HL-60/S4 (cell line): ENCODE measurements around the gene ARHGAP31.

ENCODE experiments used
- in situ Hi-C: fragments of 300-500 bp; cut with MboI; formaldehyde crosslinking; loops from 2 replicates; pipeline ENCODE4 v1.14.3; 2022; ENCODE audit warnings: low sequenced_read_pairs

The ARHGAP31 gene

GRCh38 chr3:119420196-119420595 lies 126.0 kb downstream of the ARHGAP31 start:
- in situ Hi-C loops = no loop called here

DNA sequence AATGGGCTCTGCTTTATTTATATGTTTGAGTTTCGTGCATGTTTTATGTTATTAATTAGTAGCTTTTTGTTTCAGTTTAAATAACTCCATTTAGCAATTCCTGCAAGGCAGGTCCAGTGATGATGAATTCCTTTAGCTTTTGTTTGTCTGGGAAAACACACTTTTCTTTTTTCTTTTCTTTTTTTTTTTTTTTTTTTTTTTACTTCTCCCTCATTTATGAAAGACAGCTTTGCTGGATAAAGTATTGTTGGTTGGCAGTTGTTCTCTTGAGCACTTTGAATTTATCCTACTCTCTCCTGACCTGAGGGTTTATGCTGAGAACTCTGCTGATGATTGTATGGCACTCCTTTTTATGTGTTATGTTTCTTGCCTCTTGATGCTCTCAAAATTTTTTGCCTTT lies 133.5 kb downstream of the ARHGAP31 start:
- in situ Hi-C loops = no loop called here

- in situ Hi-C loops = no loop called here
Measured at GRCh38 chr3:119428538-119428937, 134.4 kb downstream of the ARHGAP31 start.

GRCh38 chr3:119433613-119434325 lies 139.6 kb downstream of the ARHGAP31 start:
- in situ Hi-C loops = no loop called here

- in situ Hi-C loops = no loop called here
Measured at GRCh38 chr3:119434703-119435102, 140.5 kb downstream of the ARHGAP31 start.

DNA sequence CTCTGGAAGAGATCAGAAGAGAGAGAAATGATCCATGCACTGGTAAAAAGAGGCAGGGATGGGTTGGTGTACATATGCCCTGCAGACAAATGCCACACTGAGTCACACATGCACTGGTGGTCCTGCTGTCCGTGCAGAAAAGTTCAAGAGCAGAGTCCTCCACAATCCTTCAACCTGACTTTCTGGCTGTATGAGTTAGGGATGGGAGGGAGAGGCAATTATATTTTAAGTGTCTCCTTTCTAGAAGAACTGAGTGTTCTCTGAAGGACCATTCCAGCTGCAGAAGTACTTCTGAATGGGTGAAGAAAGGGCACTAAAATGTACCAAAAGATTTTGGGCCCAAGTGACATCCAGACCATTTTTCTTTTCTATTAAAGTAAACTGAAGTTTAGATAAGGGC lies 142.8 kb downstream of the ARHGAP31 start:
- in situ Hi-C loops = no loop called here

- in situ Hi-C loops = no loop called here
Measured at GRCh38 chr3:119437691-119438258, 143.6 kb downstream of the ARHGAP31 start.

DNA sequence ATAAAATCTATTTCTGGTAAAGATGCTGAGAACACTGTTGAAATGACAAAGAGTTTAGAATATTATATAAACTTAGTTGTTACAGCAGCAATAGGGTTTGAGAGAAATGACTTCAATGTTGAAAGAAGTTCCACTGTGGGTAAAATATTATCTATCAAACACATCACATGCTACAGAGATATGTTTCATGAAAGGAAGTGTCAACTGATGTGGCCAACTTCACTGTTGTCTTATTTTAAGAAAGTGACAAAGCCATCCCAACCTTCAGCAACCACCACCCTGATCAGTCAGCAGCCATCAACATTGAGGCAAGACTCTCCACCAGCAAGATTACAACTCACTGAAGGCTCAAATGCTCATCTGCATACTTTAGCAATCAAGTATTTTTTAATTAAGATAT lies 149.0 kb downstream of the ARHGAP31 start:
- in situ Hi-C loops = no loop called here

DNA sequence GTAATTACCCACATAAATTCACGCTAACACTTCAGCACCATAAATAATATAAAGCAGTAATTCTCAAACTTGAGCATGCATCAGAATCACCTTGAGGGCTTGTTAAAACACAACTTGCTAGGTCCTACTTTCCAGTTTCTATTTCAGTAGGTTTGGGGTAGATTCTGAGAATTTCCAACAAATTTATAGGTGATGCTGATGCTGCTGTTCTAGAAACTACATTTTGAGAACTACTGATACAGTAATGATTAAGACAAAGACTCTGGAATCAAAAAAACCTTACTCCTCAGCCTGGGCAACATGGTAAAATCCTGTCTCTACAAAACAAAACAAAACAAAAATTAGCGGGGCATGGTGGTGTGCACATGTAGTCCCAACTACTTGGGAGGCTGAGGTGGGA lies 150.4 kb downstream of the ARHGAP31 start:
- in situ Hi-C loops = no loop called here

DNA sequence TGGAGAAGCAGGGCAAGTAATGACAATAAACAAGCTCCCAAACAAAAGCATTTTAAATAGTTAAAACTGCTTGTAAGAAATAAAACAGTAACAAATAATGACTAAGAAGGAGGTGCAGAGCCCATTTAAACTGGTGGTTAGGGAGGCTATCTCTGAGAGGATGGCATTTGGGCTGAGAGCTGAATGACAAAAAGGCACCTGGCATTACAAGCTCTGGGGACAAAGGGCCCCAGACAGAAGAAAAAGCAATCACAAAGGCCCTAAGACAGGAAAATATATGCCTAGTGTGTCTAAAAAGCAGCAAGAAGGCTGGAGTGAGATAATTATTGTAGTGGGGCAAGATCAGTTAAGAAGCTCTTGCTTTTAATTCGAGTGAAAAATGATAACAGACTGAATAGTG lies 159.6 kb downstream of the ARHGAP31 start:
- in situ Hi-C loops = no loop called here

- in situ Hi-C loops = no loop called here
Measured at GRCh38 chr3:119456469-119456868, 162.3 kb downstream of the ARHGAP31 start.

DNA sequence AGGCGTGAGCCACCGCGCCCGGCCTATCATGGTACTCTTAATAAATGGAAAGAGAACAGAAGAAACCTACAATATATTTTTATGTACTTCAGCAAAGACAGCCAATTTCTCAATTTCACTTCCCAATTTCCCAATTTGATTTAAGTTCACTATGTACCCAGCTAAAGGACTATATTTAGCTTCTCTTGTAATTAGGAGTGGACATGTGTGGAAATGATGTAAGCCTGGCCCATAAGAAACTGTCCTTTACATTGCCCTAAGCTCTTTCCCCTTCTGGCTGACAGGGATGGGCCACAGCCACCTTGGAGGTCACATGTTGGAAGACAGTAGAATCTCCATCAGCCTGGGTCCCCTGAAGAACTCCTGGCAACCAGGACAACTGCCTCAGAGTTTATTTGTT lies 163.1 kb downstream of the ARHGAP31 start:
- in situ Hi-C loops = no loop called here

- in situ Hi-C loops = no loop called here
Measured at GRCh38 chr3:119463171-119464169, 169.3 kb downstream of the ARHGAP31 start, which contains the start of gene TMEM39A. TSS of gene TMEM39A (minus strand) at chr3:119463615. CDS start at chr3:119462074, 1,541 bp downstream.

DNA sequence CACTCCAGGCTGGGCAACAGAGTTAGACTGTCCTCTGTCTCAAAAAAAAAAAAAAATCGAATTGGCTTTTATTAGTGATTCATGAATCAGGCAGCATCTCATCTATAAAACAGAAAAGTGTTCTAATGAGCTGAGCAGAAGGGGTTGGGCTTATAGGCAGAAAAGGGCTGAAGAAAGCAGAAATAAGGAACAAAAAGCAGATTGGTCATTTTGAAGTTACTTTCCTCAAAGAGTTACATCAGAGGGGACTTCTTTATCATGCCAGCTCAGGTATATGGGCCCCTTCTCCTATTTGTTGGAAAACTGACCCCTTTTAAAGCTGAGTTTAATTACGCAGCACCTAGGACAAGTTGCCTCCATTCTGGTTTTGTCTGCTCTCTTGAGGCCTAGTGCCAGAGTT lies 173.9 kb downstream of the ARHGAP31 start:
- in situ Hi-C loops = no loop called here

DNA sequence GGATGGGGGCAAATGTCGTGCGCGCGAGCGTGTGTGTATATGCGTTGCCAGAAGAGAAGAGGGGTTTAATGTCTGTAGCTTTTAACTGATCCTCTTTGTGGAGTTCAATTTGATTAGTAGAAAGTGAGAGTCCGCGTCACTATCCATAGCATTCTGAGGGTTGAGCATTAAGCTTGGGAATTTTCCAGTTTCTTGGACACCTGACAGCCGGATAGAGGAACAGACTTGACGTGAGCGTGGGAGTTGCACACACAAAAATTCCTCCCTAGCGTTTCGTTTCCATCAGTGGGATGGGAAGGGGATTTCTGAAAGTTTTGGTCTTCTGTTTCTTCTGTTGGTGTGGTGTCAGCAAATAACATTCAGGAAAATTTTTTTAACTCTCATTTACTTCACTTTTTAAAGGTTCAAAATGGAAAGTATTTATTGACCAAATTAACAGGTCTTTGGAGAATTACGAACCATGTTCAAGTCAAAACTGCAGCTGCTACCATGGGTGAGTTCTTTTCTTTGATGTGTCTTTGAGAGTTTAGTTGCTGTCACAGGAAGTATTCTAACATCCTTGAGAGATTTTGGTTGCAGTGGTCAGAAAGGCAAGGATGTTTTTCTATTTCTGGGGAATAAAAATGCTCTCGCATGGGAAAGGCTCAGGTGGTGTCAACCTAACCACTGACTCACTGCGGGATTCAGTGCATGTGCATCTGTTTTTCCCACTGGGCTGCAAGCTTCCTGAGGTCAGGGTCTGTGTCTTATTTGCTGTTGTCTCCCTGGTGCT lies 175.4 kb downstream of the ARHGAP31 start:
- in situ Hi-C loops = no loop called here
